SK-N-SH (cell line): Measurements from ENCODE around the gene UQCR10. TPM values are rescaled to one million over a fixed set of nuclear protein-coding genes. Genes with fewer than 3 reads are reported as not detected.
A peak's percentile ranks its signal among the peaks of the same experiment; 100 is the strongest.

Source experiments
- CTCF ChIA-PET: fragments of 300-600, 350-600 bp; formaldehyde crosslinking; extraction: SDS; loops from one replicate; lab custom pipeline; 2021; lab: Yijun Ruan, JAX
- POLR2A ChIA-PET: fragments of 350-600 bp; sonication (Branson Sonifier 250); formaldehyde crosslinking; extraction: SDS; loops from one replicate; lab custom pipeline; 2020; ENCODE audit warnings: antibody characterized with exemption, inconsistent platforms; lab: Yijun Ruan, JAX
- DNase-seq: peaks from one replicate; pipeline ENCODE4 v3.0.0; 2012
- H2AFZ ChIP-seq: fragments of 200-600 bp; sonication (generic); 2 replicates; pipeline ENCODE4 v1.8.1; 2016; ENCODE audit warnings: antibody characterized with exemption, mild to moderate bottlenecking, low read depth
- H3F3A ChIP-seq: fragments of 200-600 bp; sonication (generic); replicated peaks from 2 replicates; pipeline ENCODE3; 2016; ENCODE audit warnings: antibody characterized with exemption, mild to moderate bottlenecking; ENCODE audit not compliant: insufficient read depth
- H3K27ac ChIP-seq, 2 experiments: fragments of 200-500 bp in 1 of 2; fragments of 200-600 bp in 1 of 2; sonication (Bioruptor generic) in 1 of 2; sonication (generic), shearing (Covaris generic) in 1 of 2; 2 replicates each; pipeline versions ENCODE4 v1.5.1 to v1.6.1; 2014 to 2016; ENCODE audit warnings: low read depth in 2 of 2, inconsistent platforms in 1 of 2, low read length in 1 of 2, mild to moderate bottlenecking in 1 of 2, mixed read lengths in 1 of 2
- H3K27me3 ChIP-seq: fragments of 200-600 bp; sonication (generic), shearing (Covaris generic); 2 replicates; pipeline ENCODE4 v1.6.1; 2016; ENCODE audit warnings: mixed run types; ENCODE audit not compliant: insufficient read depth
- H3K36me3 ChIP-seq, 2 experiments: fragments of 200-500 bp in 1 of 2; fragments of 200-600 bp in 1 of 2; sonication (Bioruptor generic) in 1 of 2; sonication (generic) in 1 of 2; replicated peaks in 1 of 2; 2 replicates each; pipeline versions ENCODE3 to v1.5.1; 2014 to 2016; ENCODE audit warnings: low read length in 1 of 2, mild to moderate bottlenecking in 1 of 2; ENCODE audit not compliant: insufficient read depth in 2 of 2, control insufficient read depth in 1 of 2
- H3K4me1 ChIP-seq, 2 experiments: fragments of 200-500 bp in 1 of 2; fragments of 200-600 bp in 1 of 2; sonication (Bioruptor generic) in 1 of 2; sonication (generic), shearing (Covaris generic) in 1 of 2; 2 replicates each; pipeline versions ENCODE4 v1.5.1 to v1.6.1; 2014 to 2016; ENCODE audit warnings: low read depth in 1 of 2, low read length in 1 of 2, mixed run types in 1 of 2; ENCODE audit not compliant: insufficient read depth in 2 of 2, control insufficient read depth in 1 of 2
- H3K4me2 ChIP-seq: fragments of 200-600 bp; sonication (generic), shearing (Covaris generic); 2 replicates; pipeline ENCODE4 v1.6.1; 2017; ENCODE audit warnings: mixed run types
- H3K4me3 ChIP-seq, 2 experiments: fragments of 200-500 bp in 1 of 2; fragments of 200-600 bp in 1 of 2; sonication (Bioruptor generic) in 1 of 2; sonication (generic), shearing (Covaris generic) in 1 of 2; 2 replicates each; pipeline versions ENCODE4 v1.5.1 to v1.8.1; 2014 to 2016; ENCODE audit warnings: low read depth in 2 of 2, inconsistent platforms in 1 of 2, low read length in 1 of 2, mild to moderate bottlenecking in 1 of 2, mixed read lengths in 1 of 2, moderate library complexity in 1 of 2
- H3K79me2 ChIP-seq: fragments of 200-600 bp; sonication (generic); 2 replicates; pipeline ENCODE4 v1.8.1; 2017; ENCODE audit warnings: mild to moderate bottlenecking; ENCODE audit not compliant: insufficient read depth
- H3K9ac ChIP-seq: fragments of 200-600 bp; sonication (generic); 2 replicates; pipeline ENCODE4 v1.6.1; 2017; ENCODE audit warnings: mixed run types
- H3K9me2 ChIP-seq: fragments of 200-600 bp; sonication (generic); 2 replicates; pipeline ENCODE4 v1.6.1; 2017; ENCODE audit warnings: mixed run types
- H3K9me3 ChIP-seq: fragments of 200-600 bp; sonication (generic); 2 replicates; pipeline ENCODE4 v1.6.1; 2017; ENCODE audit warnings: mixed run types, mild to moderate bottlenecking, moderate library complexity
- H4K20me1 ChIP-seq: fragments of 200-600 bp; sonication (generic); 2 replicates; pipeline ENCODE4 v1.6.1; 2017; ENCODE audit warnings: mild to moderate bottlenecking, mixed run types; ENCODE audit not compliant: insufficient read depth
- ELF1 ChIP-seq: IDR thresholded peaks from 2 replicates; pipeline ENCODE4 v1.4.0; 2012
- EP300 ChIP-seq, 2 experiments: IDR thresholded peaks; 2 replicates each; pipeline versions ENCODE4 v1.4.0 to v1.6.1; 2012; ENCODE audit warnings: borderline replicate concordance in 1 of 2, low read depth in 1 of 2, low read length in 1 of 2
- EZH2phosphoT487 ChIP-seq: fragments of 200-600 bp; sonication (generic); IDR thresholded peaks from 2 replicates; pipeline ENCODE4 v1.6.1; 2017; ENCODE audit warnings: low read depth, mixed run types, mild to moderate bottlenecking, antibody characterized with exemption, moderate library complexity, borderline replicate concordance
- FOXM1 ChIP-seq: IDR thresholded peaks from 2 replicates; pipeline ENCODE4 v1.4.0; 2012; ENCODE audit warnings: low read depth, mild to moderate bottlenecking
- GABPA ChIP-seq: IDR thresholded peaks from 2 replicates; pipeline ENCODE4 v1.4.0; 2012; ENCODE audit warnings: low read depth, mild to moderate bottlenecking
- GATA2 ChIP-seq: sonication (generic); formaldehyde crosslinking; IDR thresholded peaks from 2 replicates; pipeline ENCODE4 v1.5.0; 2020; ENCODE audit warnings: mild to moderate bottlenecking, missing genetic modification reagents
- IRF3 ChIP-seq: fragments of 150-350 bp; IDR thresholded peaks from 2 replicates; pipeline ENCODE4 v1.6.1; 2016; ENCODE audit warnings: mild to moderate bottlenecking, low read depth, low read length
- JUND ChIP-seq: IDR thresholded peaks from 2 replicates; pipeline ENCODE4 v1.4.0; 2012
- NFIC ChIP-seq: IDR thresholded peaks from 2 replicates; pipeline ENCODE4 v1.4.0; 2012; ENCODE audit warnings: borderline replicate concordance
- RAD21 ChIP-seq: IDR thresholded peaks from 2 replicates; pipeline ENCODE4 v1.6.1; 2012; ENCODE audit warnings: mild to moderate bottlenecking, low read length
- RCOR1 ChIP-seq: fragments of 150-350 bp; IDR thresholded peaks from 2 replicates; pipeline ENCODE4 v1.6.1; 2017; ENCODE audit warnings: antibody characterized with exemption, low read length
- SIN3A ChIP-seq: IDR thresholded peaks from 2 replicates; pipeline ENCODE4 v1.6.1; 2012; ENCODE audit warnings: low read depth, mild to moderate bottlenecking, low read length, moderate library complexity, borderline replicate concordance
- SMC3 ChIP-seq: IDR thresholded peaks from 2 replicates; pipeline ENCODE4 v1.6.1; 2012; ENCODE audit warnings: low read depth, low read length, improper control_type of control experiment
- TCF12 ChIP-seq: IDR thresholded peaks from 2 replicates; pipeline ENCODE4 v1.4.0; 2012
- USF1 ChIP-seq: IDR thresholded peaks from 2 replicates; pipeline ENCODE4 v1.4.0; 2012; ENCODE audit warnings: low read depth, borderline replicate concordance
- WGBS: methylation state at CpG from one replicate; pipeline ENCODE4 v1.1.6; 2017; ENCODE audit warnings: low lambda C conversion rate; 5-methylcytosine and 5-hydroxymethylcytosine counted together
- polyA plus RNA-seq, 3 experiments: library from polyadenylated mRNA; depleted of rRNA; stranded (reverse); fragments of >200 nt; gene quantifications; 2 replicates each; pipeline ENCODE4 v1.2.3, GENCODE V29; 2012
- TF ChIP-seq, protein P1 (sequence below): fragments of 200-600 bp; sonication (generic); IDR thresholded peaks from 2 replicates; pipeline ENCODE4 v1.6.1; 2017; ENCODE audit warnings: antibody characterized with exemption, mild to moderate bottlenecking, moderate library complexity
- TF ChIP-seq, protein P2 (sequence below): IDR thresholded peaks from 2 replicates; pipeline ENCODE4 v1.4.0; 2012; ENCODE audit warnings: low read depth, borderline replicate concordance

UQCR10 gene
- polyA plus RNA-seq, 1 of the 3 experiments (the other 2 are of a cell fraction) = 248 TPM

DNA sequence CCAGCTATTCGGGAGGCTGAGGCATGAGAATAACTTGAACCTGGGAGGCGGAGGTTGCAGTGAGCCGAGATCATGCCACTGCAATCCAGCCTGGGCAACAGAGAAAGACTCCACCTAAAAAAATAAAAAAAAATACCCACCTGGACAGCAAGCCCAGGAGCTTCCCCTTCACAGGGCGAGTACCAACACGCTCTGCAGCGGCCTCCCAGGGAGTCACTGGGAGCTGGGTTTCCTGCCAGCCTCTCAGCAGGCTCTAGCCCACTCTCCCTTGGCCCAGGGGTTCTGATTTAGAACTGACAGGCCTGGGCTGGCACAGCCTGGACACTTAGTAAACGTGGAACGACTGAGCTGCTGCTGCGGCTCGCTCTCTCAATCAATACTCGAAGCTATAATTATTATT lies 49.4 kb upstream of the UQCR10 start:
- Histone ChIP-seq H3K36me3 (no peaks in the 10 kb centered on the region), H3K79me2 (no peaks in the 10 kb centered on the region), H3K4me2 (no peak overlapping the region), H3K27me3 (peaks cover 18% of the 10 kb centered on the region; the same call in 1 of the 2 replicates), H4K20me1 (peaks cover 12% of the 10 kb centered on the region; the same call in 1 of the 2 replicates), H3K4me3 (no peak overlapping the region)
- no peak for TF ChIP-seq EP300 (IDR thresholded peaks at IDR 0.05; ENCODE audit: borderline replicate concordance in 1 of 2, low read depth in 1 of 2, low read length in 1 of 2)
- TF ChIP-seq, protein P1, sequence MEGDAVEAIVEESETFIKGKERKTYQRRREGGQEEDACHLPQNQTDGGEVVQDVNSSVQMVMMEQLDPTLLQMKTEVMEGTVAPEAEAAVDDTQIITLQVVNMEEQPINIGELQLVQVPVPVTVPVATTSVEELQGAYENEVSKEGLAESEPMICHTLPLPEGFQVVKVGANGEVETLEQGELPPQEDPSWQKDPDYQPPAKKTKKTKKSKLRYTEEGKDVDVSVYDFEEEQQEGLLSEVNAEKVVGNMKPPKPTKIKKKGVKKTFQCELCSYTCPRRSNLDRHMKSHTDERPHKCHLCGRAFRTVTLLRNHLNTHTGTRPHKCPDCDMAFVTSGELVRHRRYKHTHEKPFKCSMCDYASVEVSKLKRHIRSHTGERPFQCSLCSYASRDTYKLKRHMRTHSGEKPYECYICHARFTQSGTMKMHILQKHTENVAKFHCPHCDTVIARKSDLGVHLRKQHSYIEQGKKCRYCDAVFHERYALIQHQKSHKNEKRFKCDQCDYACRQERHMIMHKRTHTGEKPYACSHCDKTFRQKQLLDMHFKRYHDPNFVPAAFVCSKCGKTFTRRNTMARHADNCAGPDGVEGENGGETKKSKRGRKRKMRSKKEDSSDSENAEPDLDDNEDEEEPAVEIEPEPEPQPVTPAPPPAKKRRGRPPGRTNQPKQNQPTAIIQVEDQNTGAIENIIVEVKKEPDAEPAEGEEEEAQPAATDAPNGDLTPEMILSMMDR = no peak
- no peak for TF ChIP-seq RAD21
- no peak for TF ChIP-seq IRF3
- TF ChIP-seq EZH2phosphoT487 = no peak
- no peak for TF ChIP-seq ELF1
- TF ChIP-seq SMC3 = no peak
- TF ChIP-seq, all 33 proteins: peak for 0
- 79% methylated on average over 10 of the region's 11 CpGs for WGBS
- peaks cover 0 to 64% of the 10 kb centered on the region in 2 experiments; a peak in 1 of 4 replicates for H3K4me1 ChIP-seq
- H3F3A ChIP-seq = no peaks in the 10 kb centered on the region
- ChIA-PET POLR2A (interaction anchor here (2.5 kb wide), 1 partner anchor 13 kb away, joined by 13 read pairs; no protein-coding TSS in a partner anchor), CTCF (interaction anchor here (0.9 to 5.2 kb wide), 7 partner anchors 9 to 371 kb away, joined by 3 to 34 read pairs (median 5); no protein-coding TSS in a partner anchor)
- DNase-seq = no peak
- H3K9me2 ChIP-seq = no peaks in the 10 kb centered on the region
- no peaks in the 10 kb centered on the region for H3K9me3 ChIP-seq
- H3K27ac ChIP-seq = no peak overlapping the region; a peak in 1 of 4 replicates
- H2AFZ ChIP-seq = no peak overlapping the region
- no peak overlapping the region for H3K9ac ChIP-seq

- ChIA-PET POLR2A (interaction anchor here (0.6 to 2.5 kb wide), 7 partner anchors 8 to 1045 kb away, joined by 3 to 13 read pairs (median 4); no protein-coding TSS in a partner anchor), CTCF (interaction anchor here (0.7 to 5.2 kb wide), 10 partner anchors 8 to 322 kb away, joined by 3 to 34 read pairs (median 4); no protein-coding TSS in a partner anchor)
- Histone ChIP-seq H3K9me2 (no peaks in the 10 kb centered on the region), H3K27ac (peak overlapping the region in 1 of 2 experiments; percentile 60; a peak in 2 of 4 replicates), H3K9ac (no peak overlapping the region), H3K4me1 (peaks cover 0 to 63% of the 10 kb centered on the region in 2 experiments; a peak in 1 of 4 replicates), H3K36me3 (no peaks in the 10 kb centered on the region), H3K9me3 (no peaks in the 10 kb centered on the region), H3K4me2 (no peak overlapping the region), H3K79me2 (no peaks in the 10 kb centered on the region), H3K27me3 (peaks cover 18% of the 10 kb centered on the region; the same call in 1 of the 2 replicates), H3K4me3 (peak overlapping the region in 1 of 2 experiments; percentile 22; a peak in 1 of 4 replicates), H3F3A (no peaks in the 10 kb centered on the region), H2AFZ (no peak overlapping the region), H4K20me1 (peaks cover 12% of the 10 kb centered on the region; the same call in 1 of the 2 replicates)
- WGBS = 47% methylated on average over 10 of the region's 24 CpGs
- peak; percentile 72 for DNase-seq
- no peak for TF ChIP-seq FOXM1
- TF ChIP-seq JUND = no peak
- TF ChIP-seq, protein P2, sequence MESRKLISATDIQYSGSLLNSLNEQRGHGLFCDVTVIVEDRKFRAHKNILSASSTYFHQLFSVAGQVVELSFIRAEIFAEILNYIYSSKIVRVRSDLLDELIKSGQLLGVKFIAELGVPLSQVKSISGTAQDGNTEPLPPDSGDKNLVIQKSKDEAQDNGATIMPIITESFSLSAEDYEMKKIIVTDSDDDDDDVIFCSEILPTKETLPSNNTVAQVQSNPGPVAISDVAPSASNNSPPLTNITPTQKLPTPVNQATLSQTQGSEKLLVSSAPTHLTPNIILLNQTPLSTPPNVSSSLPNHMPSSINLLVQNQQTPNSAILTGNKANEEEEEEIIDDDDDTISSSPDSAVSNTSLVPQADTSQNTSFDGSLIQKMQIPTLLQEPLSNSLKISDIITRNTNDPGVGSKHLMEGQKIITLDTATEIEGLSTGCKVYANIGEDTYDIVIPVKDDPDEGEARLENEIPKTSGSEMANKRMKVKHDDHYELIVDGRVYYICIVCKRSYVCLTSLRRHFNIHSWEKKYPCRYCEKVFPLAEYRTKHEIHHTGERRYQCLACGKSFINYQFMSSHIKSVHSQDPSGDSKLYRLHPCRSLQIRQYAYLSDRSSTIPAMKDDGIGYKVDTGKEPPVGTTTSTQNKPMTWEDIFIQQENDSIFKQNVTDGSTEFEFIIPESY = no peak
- TF ChIP-seq TCF12 = no peak
- TF ChIP-seq GABPA = no peak
- TF ChIP-seq SIN3A = no peak
- no peak for TF ChIP-seq USF1
- TF ChIP-seq EP300 (IDR thresholded peaks at IDR 0.05; ENCODE audit: borderline replicate concordance in 1 of 2, low read depth in 1 of 2, low read length in 1 of 2) = peak in 1 of 2 experiments; percentile 32; a peak in 1 of 4 replicates
- no peak for TF ChIP-seq RCOR1
- no peak for TF ChIP-seq NFIC
- no peak for TF ChIP-seq GATA2 (CRISPR knock-in tag)
- TF ChIP-seq SMC3 = no peak
Observed at GRCh38 chr22:29718949-29719898, 47.9 kb upstream of the UQCR10 start.
